ENCODE data around the gene IER5. TPM values are rescaled to one million over a fixed set of nuclear protein-coding genes. Genes with fewer than 3 reads are reported as not detected.
A peak's percentile ranks its signal among the peaks of the same experiment; 100 is the strongest.

IER5 gene
- total and polyA plus RNA-seq, 2 of the 13 experiments (the other 11 are each of a cell fraction or from before 2014, with no cell fraction given) = 2.5 to 3.5 TPM

DNA sequence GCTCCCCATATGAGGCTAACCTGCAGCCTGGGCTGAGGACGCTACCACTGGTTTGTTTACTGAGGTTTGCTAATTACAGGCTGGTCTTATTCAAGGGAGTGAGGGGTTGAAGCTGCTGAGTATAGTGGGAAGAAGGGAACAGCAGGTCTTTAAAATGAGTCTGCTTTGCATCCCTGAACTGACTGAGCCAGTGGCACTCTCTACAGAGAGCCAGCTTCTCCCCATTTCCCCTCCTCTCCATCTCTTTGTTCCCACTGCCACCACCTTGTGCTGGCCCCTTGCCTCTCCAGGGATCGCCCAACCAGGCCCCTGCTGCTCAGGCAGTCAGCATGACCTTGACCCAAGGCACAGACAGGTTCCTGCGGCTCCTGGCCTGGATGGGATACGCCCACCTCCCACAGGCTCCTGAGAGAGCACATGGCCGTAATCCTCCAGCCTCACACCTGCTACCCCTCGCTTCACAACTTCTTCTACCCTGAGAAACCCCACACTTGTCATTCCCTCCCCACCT is 45.0 kb downstream of the IER5 start (continued):
- TF ChIP-seq, protein P1, sequence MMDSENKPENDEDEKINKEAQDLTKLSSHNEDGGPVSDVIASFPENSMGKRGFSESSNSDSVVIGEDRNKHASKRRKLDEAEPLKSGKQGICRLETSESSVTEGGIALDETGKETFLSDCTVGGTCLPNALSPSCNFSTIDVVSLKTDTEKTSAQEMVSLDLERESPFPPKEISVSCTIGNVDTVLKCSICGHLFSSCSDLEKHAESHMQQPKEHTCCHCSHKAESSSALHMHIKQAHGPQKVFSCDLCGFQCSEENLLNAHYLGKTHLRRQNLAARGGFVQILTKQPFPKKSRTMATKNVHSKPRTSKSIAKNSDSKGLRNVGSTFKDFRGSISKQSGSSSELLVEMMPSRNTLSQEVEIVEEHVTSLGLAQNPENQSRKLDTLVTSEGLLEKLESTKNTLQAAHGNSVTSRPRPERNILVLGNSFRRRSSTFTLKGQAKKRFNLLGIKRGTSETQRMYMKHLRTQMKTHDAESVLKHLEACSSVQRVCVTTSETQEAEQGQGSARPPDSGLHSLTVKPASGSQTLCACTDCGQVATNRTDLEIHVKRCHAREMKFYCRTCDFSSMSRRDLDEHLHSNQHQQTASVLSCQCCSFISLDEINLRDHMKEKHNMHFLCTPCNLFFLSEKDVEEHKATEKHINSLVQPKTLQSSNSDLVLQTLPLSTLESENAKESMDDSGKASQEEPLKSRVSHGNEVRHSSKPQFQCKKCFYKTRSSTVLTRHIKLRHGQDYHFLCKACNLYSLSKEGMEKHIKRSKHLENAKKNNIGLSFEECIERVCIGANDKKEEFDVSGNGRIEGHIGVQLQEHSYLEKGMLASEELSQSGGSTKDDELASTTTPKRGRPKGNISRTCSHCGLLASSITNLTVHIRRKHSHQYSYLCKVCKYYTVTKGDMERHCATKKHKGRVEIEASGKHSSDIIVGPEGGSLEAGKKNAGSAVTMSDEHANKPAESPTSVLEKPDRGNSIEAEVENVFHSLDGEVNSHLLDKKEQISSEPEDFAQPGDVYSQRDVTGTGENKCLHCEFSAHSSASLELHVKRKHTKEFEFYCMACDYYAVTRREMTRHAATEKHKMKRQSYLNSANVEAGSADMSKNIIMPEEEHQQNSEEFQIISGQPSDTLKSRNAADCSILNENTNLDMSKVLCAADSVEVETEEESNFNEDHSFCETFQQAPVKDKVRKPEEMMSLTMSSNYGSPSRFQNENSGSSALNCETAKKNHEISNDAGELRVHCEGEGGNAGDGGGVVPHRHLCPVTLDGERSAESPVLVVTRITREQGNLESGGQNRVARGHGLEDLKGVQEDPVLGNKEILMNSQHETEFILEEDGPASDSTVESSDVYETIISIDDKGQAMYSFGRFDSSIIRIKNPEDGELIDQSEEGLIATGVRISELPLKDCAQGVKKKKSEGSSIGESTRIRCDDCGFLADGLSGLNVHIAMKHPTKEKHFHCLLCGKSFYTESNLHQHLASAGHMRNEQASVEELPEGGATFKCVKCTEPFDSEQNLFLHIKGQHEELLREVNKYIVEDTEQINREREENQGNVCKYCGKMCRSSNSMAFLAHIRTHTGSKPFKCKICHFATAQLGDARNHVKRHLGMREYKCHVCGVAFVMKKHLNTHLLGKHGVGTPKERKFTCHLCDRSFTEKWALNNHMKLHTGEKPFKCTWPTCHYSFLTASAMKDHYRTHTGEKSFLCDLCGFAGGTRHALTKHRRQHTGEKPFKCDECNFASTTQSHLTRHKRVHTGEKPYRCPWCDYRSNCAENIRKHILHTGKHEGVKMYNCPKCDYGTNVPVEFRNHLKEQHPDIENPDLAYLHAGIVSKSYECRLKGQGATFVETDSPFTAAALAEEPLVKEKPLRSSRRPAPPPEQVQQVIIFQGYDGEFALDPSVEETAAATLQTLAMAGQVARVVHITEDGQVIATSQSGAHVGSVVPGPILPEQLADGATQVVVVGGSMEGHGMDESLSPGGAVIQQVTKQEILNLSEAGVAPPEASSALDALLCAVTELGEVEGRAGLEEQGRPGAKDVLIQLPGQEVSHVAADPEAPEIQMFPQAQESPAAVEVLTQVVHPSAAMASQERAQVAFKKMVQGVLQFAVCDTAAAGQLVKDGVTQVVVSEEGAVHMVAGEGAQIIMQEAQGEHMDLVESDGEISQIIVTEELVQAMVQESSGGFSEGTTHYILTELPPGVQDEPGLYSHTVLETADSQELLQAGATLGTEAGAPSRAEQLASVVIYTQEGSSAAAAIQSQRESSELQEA (CRISPR knock-in tag; IDR thresholded peaks at IDR 0.05; ENCODE audit: not compliant biosample characterization) = no peak
- TF ChIP-seq CBFB (CRISPR knock-in tag; IDR thresholded peaks at IDR 0.05) = no peak
- TF ChIP-seq, protein P2, sequence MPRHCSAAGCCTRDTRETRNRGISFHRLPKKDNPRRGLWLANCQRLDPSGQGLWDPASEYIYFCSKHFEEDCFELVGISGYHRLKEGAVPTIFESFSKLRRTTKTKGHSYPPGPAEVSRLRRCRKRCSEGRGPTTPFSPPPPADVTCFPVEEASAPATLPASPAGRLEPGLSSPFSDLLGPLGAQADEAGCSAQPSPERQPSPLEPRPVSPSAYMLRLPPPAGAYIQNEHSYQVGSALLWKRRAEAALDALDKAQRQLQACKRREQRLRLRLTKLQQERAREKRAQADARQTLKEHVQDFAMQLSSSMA (CRISPR knock-in tag; IDR thresholded peaks at IDR 0.05) = no peak
- no peak for TF ChIP-seq TBX3 (IDR thresholded peaks at IDR 0.05; ENCODE audit: borderline replicate concordance)
- no peak for TF ChIP-seq YY1 (IDR thresholded peaks at IDR 0.05; ENCODE audit: insufficient read depth, insufficient replicate concordance, low read depth, low read length)
- no peak for TF ChIP-seq ZNF337 (CRISPR knock-in tag; IDR thresholded peaks at IDR 0.05; ENCODE audit: borderline replicate concordance, low read depth)
- TF ChIP-seq MAF1 (CRISPR knock-in tag; IDR thresholded peaks at IDR 0.05; ENCODE audit: borderline replicate concordance) = no peak
- no peak for TF ChIP-seq BRCA1 (CRISPR knock-in tag; IDR thresholded peaks at IDR 0.05)
- no peak for TF ChIP-seq ZNF660 (CRISPR knock-in tag; IDR thresholded peaks at IDR 0.05; ENCODE audit: borderline replicate concordance, low read depth)
- TF ChIP-seq, protein P3, sequence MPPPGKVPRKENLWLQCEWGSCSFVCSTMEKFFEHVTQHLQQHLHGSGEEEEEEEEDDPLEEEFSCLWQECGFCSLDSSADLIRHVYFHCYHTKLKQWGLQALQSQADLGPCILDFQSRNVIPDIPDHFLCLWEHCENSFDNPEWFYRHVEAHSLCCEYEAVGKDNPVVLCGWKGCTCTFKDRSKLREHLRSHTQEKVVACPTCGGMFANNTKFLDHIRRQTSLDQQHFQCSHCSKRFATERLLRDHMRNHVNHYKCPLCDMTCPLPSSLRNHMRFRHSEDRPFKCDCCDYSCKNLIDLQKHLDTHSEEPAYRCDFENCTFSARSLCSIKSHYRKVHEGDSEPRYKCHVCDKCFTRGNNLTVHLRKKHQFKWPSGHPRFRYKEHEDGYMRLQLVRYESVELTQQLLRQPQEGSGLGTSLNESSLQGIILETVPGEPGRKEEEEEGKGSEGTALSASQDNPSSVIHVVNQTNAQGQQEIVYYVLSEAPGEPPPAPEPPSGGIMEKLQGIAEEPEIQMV (CRISPR knock-in tag; IDR thresholded peaks at IDR 0.05; ENCODE audit: low read depth) = no peak
- TF ChIP-seq, protein P4, sequence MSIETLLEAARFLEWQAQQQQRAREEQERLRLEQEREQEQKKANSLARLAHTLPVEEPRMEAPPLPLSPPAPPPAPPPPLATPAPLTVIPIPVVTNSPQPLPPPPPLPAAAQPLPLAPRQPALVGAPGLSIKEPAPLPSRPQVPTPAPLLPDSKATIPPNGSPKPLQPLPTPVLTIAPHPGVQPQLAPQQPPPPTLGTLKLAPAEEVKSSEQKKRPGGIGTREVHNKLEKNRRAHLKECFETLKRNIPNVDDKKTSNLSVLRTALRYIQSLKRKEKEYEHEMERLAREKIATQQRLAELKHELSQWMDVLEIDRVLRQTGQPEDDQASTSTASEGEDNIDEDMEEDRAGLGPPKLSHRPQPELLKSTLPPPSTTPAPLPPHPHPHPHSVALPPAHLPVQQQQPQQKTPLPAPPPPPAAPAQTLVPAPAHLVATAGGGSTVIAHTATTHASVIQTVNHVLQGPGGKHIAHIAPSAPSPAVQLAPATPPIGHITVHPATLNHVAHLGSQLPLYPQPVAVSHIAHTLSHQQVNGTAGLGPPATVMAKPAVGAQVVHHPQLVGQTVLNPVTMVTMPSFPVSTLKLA (IDR thresholded peaks at IDR 0.05) = no peak
- no peak for TF ChIP-seq GTF3A (CRISPR knock-in tag; conservative IDR thresholded peaks at IDR 0.05)
- TF ChIP-seq ZNF160 (CRISPR knock-in tag; IDR thresholded peaks at IDR 0.05) = no peak
- TF ChIP-seq ZNF383 (CRISPR knock-in tag; IDR thresholded peaks at IDR 0.05; ENCODE audit: borderline replicate concordance) = no peak
- no peak for TF ChIP-seq TBP (CRISPR knock-in tag; IDR thresholded peaks at IDR 0.05)
- TF ChIP-seq SNAPC2 (CRISPR knock-in tag; IDR thresholded peaks at IDR 0.05) = no peak
- peak; percentile 37 for TF ChIP-seq TBX2 (CRISPR knock-in tag; IDR thresholded peaks at IDR 0.05; ENCODE audit: borderline replicate concordance)
- no peak for TF ChIP-seq ZSCAN25 (CRISPR knock-in tag; IDR thresholded peaks at IDR 0.05)
- TF ChIP-seq ZNF251 (CRISPR knock-in tag; IDR thresholded peaks at IDR 0.05) = no peak
